ENCODE measurements around the gene PLEKHF1.
"Not testable (repeated sequence)": the region's sequence is repeated elsewhere in the genome, so short reads cannot be mapped to it uniquely, and the experiment has no call there.

The PLEKHF1 gene

DNA sequence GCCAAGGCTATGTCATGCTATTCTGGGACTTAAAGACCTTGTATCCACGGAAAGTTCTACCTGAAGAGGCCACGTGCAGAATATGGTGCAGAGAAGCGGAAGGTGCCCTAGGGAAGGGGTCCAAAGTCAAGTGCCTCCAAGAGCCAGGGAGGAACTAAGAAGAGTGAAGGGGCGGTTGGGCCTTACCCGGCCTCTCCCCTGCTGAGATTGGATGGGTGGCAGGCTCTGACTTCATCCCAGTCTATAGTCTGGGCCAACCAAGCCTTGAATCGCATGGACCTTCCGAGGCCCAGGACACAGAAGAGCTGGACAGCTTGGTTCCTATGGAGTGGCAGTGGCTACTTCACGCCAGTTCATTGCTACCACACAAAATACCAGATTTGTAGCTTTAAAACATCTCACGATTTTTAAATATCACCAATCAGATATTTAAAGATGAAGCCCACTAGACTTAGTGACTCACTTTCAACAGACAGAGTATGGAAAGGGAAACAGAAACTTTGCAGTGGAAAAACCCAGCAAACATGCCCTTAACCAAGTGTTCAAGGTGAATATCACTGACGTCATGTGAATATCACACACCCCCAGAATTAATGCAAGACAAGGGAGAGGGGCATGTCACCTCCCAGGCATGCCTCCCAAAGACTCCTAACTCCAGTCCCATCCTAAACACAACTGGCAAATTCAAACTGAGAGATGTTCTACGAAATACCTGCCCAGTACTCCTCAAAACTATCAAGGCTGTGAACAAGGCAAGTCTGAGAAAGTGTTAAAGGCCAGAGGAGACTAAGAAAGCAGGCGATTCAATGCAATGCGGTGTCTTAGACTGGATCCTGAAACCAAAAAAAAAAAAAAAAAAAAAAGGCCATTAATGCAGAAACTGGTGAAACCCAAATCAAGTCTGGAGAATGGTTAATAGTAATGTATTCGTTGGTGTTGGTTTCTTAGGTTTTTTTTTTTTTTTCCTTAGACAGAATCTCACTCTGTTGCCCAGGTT lies 39.6 kb downstream of the PLEKHF1 start:
- no peak for DNase-seq

DNA sequence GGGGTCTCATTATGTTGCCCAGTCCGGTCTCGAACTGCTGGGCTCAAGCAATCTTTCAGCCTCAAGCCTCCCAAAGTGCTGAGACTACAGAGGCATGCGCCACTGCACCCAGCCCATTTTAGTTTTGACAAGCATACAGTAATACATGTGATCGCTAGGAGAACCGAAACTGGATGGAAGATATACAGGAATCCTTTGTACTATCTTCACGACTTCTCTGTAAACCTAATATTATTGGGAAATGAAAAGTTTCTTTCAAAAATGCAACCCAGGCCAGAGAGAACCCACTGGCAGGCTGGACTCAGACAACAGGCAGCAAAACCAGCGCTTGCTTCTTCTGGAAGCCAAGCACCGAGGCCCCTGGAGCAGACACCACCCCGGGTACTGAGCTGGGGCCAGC lies 40.4 kb downstream of the PLEKHF1 start:
- no peak for DNase-seq

DNA sequence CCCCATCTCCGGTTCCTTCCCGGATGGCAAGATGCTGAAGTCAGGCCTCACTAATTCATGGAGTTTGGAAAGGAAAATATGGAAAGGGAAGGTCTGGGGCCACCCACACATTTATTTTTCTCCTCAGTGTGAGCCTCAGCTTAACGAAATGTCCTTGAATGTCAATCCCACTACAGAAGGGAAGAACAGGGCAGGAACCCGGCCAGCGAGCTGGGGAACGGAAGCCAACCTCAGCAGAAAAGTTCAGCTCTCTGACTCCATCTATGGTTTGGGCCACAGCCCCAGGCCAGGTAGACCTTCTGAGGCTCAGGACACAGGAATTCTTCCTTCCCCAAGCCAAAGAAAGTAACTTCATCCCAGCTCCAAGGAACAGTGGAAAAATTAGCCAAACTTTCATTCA lies 41.4 kb downstream of the PLEKHF1 start:
- no peak for DNase-seq

DNA sequence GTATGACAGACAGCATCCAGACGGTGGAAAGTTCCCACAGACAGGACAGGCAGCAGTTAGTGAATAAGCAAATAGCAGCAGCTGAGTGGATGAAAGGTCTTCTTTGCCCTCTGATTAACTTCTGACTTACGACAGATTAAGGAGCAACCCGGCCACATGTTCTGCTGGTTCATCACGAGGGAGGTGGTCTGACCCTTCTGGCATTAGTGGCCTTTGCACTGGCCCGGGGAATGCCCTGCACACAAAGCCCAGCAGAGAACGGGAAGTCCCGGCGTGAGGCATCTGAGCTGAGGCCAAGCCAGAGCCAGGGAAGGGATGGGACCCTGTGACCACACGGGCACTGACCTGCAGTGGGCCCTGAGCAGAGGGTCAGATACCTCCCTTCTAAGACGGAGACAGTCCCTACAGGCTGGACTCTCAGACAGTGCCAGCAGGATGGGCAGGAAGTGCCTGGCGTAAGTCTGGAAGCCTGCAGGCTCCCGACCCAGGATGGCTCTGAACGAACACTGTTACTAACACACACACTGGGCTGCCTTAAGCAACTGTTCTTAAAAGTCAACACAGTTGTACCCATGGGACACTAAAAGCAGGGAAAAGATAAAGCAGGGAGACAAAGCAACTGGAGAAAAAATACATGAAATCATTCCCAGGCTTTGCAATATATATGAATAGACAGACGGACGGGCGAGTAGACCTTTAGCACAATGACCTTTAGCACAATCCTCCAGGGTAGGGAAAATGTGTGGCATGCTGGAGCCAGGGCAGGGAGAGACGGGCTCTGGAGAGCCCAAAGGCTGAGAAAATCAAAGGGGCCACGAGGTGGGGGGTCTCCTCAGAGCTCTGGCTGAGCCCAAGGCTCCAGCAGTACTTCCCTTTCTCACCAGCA lies 43.5 kb downstream of the PLEKHF1 start:
- DNase-seq: no peak

DNA sequence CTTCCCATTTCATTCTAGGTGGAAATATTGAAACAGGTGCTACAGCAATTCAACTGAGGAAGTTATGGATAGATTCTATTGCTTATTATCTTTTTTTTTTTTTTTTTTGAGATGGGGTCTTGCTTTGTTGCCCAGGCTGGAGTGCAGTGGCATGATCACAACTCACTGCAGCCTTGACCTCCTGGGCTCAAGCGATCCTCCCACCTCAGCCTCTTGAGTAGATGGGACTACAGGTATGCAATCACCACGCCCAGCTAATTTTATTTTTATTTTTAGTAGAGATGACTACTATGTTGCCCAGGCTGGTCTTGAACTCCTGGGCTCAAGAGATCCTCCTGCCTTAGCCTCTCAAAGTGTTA lies 44.2 kb downstream of the PLEKHF1 start:
- DNase-seq: not testable (repeated sequence)

DNA sequence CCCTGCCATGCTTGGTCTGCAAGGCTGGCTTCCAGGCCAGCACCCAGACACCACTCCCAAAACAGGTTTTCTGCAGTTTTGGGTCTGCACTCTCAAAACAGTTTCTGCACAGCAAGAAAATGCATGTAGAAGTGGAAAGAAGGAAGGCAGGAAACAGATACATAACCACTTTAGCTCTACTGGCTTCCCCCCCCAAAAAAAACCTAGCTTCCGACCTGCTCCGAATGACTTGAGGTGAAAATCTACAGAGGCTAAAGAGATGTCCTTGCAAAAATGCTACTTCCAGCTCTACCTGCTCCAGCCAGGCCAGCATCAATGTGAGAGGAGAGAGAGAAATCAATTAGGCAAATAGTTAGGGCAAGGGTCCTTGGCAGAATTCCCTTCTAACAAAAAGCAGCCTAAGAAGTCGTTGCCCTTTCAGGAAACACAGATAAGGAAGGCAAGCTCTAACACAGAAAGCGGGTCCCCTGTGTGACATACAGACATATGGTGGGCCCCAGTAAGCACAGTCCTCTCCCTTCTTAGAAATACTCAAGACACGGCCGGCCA lies 46.4 kb downstream of the PLEKHF1 start:
- no peak for DNase-seq

DNA sequence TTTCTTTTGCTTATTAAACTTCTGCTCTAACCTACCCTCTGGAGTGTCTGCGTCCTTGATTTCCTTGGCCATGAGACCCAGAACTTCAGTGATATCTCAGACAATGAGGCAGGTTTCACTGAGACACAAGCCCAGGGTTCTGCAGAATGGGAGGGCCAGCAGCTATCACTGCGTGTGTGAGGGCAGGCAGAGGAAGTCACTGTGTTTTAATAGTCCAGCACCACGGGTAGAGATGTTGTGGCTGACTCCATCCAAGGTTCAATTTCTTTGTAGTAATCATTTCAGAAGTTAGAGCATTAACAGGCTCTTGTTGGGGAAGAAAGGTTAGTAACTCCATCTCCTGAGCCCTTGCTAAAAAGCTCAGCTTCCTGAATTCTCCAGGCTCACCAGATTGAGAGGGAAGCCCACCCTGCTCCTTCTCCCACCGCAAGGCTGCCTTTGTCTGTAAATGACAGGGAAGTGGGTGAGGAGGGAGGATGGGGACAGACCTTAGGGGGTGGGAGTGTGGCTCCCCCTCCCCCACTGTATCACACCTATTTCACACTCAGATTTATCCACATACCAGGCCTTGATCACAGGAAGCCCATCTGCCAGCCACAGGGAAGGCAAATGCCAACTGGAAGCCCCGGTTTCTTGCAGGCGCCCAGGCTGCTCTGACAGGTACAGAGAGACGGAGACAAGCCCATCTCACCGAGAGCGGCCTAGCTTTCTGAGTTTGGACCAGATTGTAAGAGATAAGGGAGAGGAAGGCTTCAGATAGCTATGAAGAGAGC lies 47.7 kb downstream of the PLEKHF1 start:
- no peak for DNase-seq

DNA sequence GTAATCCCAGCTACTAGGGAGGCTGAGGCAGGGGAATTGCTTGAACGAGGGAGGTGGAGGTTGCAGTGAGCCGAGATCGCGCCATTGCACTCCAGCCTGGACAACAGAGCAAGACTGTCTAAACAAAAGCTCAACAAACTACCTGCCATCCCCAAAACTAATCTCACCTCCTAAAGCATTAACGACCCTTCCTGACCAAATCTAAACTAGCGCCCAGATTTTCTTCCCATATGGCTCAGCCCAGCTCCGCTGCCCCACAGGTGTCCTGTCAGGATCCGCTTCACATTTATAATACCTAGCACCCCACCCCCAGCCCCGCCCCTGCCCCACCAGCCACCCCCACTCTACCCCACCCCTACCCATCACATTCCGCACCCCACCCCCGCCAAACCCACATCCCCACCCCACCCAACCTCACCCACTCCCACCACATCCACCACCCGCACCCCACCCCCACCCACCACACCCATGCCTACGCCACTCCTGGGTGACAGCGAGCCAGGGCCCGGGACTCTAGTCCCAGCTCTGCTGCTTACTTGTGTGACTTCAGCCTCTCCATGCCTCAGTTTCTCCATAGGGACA lies 49.2 kb downstream of the PLEKHF1 start:
- DNase-seq: no peak

DNA sequence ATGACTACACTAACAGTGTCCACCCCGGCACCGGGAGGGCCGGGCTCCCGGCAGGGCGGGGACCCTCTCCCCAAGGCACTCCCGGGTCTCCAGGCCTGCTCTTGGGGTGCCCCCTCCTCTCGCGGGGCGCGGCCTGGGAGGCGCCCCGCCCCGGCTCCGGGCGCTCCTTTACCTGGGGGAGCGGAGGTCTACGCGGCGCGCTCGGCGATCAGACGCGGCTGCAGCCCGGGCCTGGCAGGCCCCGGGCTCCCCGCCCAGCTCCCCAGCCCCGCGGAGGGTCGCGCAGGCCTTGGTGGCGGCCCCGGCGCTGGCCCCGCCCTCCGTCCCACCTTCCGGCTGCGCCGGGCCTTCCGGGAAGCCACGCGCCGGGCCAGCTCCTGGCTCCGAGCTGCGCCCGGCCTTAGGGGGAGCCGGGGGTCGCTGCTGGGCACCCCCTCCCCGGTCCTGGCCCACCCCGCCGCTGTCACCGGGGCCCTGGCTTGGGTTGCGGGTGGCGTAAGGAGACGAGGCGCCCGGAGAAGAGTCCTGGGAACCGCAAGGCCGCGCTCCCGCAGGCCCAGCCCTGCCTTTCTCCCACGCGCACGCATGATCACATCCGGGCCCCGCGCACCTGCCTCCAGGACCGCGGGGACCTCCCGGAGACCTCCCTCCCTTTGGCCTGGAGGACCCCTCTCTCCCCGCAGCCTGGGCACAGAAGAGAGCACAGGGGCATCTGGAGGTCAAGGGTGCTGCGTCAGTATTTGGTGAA lies 49.9 kb downstream of the PLEKHF1 start, which contains the start of gene C19orf12:
C19orf12 (minus strand) TSS at position 309 of the 748 bp plus-strand sequence. CDS start 6,848 bp downstream, outside the sequence.
- peak; percentile 46 for DNase-seq

DNA sequence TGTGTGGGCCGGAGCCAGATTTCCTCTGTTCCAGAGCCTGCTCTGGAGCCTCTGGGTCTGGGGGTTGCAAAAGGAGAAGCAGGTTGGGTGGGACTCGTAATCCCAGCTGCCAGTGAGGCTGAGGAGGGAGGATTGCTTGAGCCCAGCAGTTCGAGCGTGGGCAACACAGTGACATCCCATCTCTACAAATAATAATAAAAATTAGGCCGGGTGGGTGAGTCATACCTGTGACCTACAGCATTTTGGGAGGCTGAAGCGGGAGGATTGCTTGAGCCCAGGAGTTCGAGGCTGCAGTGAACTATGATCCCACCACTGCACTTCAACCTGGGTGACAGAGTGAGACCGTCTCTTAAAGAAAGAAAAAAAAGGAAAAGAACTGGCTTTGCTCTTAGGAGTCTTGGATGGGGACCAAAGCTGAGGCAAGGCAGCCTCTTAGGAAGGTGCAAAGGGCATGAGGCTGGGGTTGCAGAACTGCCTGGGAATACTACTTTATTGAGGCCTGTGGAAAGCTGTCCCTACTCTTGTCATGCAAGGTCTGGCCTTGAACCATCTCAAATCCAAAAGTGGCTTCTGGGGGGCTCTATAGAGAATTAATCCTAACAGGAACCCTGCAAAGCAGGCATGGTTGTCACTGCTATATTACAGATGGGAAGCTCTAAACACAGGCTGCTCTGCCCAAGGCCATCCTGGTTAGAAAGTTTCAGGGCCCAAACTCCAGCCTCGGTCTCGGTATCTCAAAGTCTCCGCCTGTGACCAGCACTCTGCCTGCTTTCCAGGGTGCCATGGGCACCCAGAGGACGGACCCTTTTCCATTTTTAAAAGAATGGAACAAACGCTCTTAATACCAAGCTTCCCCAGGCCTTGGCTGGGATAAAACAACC lies 50.7 kb downstream of the PLEKHF1 start:
- DNase-seq: no peak

DNA sequence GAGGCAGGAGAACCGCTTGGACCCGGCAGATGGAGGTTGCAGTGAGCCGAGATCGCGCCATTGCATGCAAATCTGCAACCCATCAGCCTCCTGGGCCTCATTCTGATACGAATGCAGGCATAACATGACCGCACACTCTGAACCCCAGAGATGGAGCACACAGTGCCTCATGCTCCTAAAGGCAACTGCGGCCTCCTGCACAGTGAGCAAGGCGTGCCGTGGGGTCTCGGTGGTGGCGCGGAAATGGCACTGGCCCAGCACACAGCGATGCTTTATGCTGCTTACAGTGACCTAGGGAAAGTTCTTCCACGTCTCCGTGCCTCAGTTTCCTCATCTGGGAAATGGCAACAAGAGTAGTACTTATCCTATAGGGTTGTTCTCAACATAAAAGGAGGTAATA lies 51.8 kb downstream of the PLEKHF1 start:
- no peak for DNase-seq

DNA sequence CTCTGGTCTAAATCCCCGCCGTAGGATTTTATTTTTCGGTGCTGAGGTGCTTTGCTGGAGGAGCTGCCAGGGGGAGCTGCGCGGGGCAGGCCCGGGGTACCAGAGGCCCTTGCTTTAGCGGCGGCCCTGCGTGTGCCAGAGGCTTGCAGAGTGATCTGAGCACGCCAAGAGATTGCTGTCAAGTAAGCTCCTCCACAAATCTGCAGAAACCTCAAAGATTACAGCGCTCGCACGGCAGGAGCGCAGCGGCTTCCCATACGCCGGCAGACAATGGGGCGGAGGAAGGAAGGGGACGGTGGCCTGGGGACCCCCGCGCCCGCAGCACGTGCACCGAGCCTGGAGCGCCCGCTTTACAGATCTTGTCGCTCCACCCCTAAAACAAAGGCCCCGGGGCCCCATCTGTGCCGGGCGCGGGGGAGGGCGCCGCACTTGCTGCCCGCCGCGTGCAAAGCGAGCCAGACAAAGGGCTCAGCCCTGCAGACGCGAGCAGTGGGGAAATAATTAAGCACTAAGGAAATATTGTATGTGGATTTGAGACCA lies 58.9 kb downstream of the PLEKHF1 start:
- peak; percentile 74 for DNase-seq

DNA sequence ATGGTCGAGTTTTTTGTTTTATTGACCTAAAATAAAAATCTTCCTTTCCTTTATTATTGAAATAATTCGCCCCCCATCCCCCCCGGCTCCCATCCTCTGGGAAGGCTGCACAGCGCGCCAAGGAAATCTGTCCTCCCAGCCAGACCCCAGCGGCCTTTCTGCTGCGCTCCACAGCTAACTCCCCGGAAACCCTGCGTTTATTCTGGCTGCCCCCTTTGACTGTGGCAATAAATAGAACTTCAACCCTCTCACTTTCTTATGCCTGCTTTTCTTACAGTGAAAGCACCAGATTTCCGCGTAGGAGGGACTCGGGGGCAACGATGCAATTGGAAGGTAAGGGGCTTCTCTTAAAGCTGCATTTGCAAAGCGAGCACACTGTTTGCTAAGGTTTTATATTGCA lies 59.5 kb downstream of the PLEKHF1 start:
- no peak for DNase-seq
